Retinal pigment epithelial cell (primary cell): ENCODE data around the gene PLEKHA8.

Experiments used
- DNase-seq: peaks from one replicate; pipeline ENCODE4 v3.0.0-alpha.2; 2010; ENCODE audit warnings: low read depth
- H3K4me3 ChIP-seq: 2 replicates; pipeline ENCODE4 v1.5.1; 2011; ENCODE audit warnings: mild to moderate bottlenecking, low read length, control low read depth, moderate library complexity
- CTCF ChIP-seq: conservative IDR thresholded peaks from 2 replicates; pipeline ENCODE4 v1.5.1; 2011; ENCODE audit warnings: low read depth, low read length, control low read depth, inconsistent platforms

PLEKHA8 gene

GRCh38 chr7:30040938-30041337, 12.7 kb downstream of the PLEKHA8 start:
- TF ChIP-seq CTCF = no peak
- DNase-seq = no peak
- H3K4me3 ChIP-seq = no peak overlapping the region

- DNase-seq = no peak
- H3K4me3 ChIP-seq = no peak overlapping the region
- no peak for TF ChIP-seq CTCF
Measured at GRCh38 chr7:30041526-30042269, 13.5 kb downstream of the PLEKHA8 start.

- no peak for DNase-seq
- no peak for TF ChIP-seq CTCF
- no peak overlapping the region for H3K4me3 ChIP-seq
Measured at GRCh38 chr7:30046127-30046770, 18.0 kb downstream of the PLEKHA8 start.

- DNase-seq = no peak
- H3K4me3 ChIP-seq = no peak overlapping the region
- TF ChIP-seq CTCF = no peak
Measured at GRCh38 chr7:30047124-30047523, 18.9 kb downstream of the PLEKHA8 start.

- no peak for DNase-seq
- no peak for TF ChIP-seq CTCF
- no peak overlapping the region for H3K4me3 ChIP-seq
Measured at GRCh38 chr7:30048582-30048981, 20.4 kb downstream of the PLEKHA8 start.

- no peak overlapping the region for H3K4me3 ChIP-seq
- no peak for TF ChIP-seq CTCF
- DNase-seq = no peak
Measured at GRCh38 chr7:30049173-30049572, 21.0 kb downstream of the PLEKHA8 start.

- no peak overlapping the region for H3K4me3 ChIP-seq
- DNase-seq = no peak
- no peak for TF ChIP-seq CTCF
Measured at GRCh38 chr7:30053068-30053467, 24.9 kb downstream of the PLEKHA8 start.
